Measurements from ENCODE around the gene PDE7B. TPM values are rescaled to one million over a fixed set of nuclear protein-coding genes. Genes with fewer than 3 reads are reported as not detected.

The PDE7B gene
- total RNA-seq, 1 experiment from 2014 or later = not detected

DNA sequence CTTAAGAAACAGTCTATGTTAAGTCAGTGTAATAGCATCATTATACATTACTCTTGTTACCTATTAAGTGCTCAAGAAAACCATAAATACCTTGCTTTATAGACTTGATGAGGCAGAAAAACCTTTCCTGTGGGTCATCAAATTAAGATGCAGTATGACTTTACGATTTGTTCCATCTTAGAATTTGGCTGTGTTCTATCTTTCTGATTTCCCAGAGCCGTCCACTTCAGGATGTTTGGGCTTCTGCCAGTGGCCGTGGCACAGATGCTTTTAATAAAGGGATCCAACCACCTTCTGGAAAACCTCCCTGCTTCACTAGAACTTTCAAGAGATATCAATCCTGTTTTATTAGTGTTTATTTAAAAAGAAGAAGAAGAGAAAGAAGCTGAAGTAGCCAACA is 71.2 kb downstream of the PDE7B start:
- intact Hi-C loops (cut with micrococcal nuclease) = loop anchor here (1.0 kb wide), 1 partner anchor 14 kb away; no protein-coding TSS in a partner anchor
- no peaks in the 10 kb centered on the region for H3K36me3 ChIP-seq (ENCODE audit: low read depth, low read length)
- H3K27me3 ChIP-seq (ENCODE audit: low read length) = no peaks in the 10 kb centered on the region
- ChIA-PET CTCF (no interaction called here), POLR2A (ENCODE audit: unreplicated experiment) (no interaction called here)
- H4K20me1 ChIP-seq (ENCODE audit: low read length) = no peaks in the 10 kb centered on the region
- H3K27ac ChIP-seq (ENCODE audit: low read length) = peak overlapping the region; percentile 89
- peak; percentile 11; the same call in 1 of the 2 replicates for ATAC-seq
- peak; percentile 12 for DNase-seq
- TF ChIP-seq EZH2phosphoT487 (IDR thresholded peaks at IDR 0.05; ENCODE audit: borderline replicate concordance, low read length) = no peak
- TF ChIP-seq EZH2 (IDR thresholded peaks at IDR 0.05; ENCODE audit: low read length, unreplicated experiment) = no peak
- TF ChIP-seq, protein P1, sequence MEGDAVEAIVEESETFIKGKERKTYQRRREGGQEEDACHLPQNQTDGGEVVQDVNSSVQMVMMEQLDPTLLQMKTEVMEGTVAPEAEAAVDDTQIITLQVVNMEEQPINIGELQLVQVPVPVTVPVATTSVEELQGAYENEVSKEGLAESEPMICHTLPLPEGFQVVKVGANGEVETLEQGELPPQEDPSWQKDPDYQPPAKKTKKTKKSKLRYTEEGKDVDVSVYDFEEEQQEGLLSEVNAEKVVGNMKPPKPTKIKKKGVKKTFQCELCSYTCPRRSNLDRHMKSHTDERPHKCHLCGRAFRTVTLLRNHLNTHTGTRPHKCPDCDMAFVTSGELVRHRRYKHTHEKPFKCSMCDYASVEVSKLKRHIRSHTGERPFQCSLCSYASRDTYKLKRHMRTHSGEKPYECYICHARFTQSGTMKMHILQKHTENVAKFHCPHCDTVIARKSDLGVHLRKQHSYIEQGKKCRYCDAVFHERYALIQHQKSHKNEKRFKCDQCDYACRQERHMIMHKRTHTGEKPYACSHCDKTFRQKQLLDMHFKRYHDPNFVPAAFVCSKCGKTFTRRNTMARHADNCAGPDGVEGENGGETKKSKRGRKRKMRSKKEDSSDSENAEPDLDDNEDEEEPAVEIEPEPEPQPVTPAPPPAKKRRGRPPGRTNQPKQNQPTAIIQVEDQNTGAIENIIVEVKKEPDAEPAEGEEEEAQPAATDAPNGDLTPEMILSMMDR (conservative IDR thresholded peaks at IDR 0.05; ENCODE audit: low read depth, low read length) = no peak
- H2AFZ ChIP-seq (ENCODE audit: low read length) = no peak overlapping the region
- no peaks in the 10 kb centered on the region for H3K79me2 ChIP-seq (ENCODE audit: low read length)
- H3K9ac ChIP-seq (ENCODE audit: low read length) = peak overlapping the region; percentile 22; the same call in 1 of the 2 replicates
- H3K4me2 ChIP-seq (ENCODE audit: low read length) = peak overlapping the region; percentile 51
- H3K9me3 ChIP-seq (ENCODE audit: low read length) = no peaks in the 10 kb centered on the region
- H3K9me2 ChIP-seq (replicated peaks; ENCODE audit: low read length) = no peaks in the 10 kb centered on the region
- no peak overlapping the region for H3K4me3 ChIP-seq (ENCODE audit: low read length)
- no TSS peak for BruUV-seq (replicated peaks)
- H3F3A ChIP-seq (ENCODE audit: low read length, unreplicated experiment) = no peaks in the 10 kb centered on the region
- peaks cover 21% of the 10 kb centered on the region for H3K4me1 ChIP-seq (ENCODE audit: insufficient read depth, low read length)

DNA sequence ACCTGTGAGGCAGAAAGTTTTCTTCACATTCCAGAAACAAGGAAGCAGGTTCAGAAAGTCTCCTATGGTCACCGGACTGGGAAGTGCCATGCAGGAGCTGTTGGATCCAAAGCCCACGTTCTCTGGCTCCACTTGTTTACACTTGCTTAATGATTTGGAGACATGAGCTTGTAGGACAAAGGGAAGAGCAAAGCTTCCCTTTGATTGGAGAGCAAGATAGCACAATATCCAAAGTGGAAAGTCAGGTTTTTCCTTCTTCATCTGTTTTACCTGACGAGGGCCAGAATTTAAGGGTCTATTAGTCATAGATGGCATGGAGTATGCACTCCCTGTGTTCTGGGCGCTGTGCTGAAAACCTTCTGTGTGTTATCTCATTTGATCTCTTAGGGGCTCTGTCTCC is 81.2 kb downstream of the PDE7B start:
- Histone ChIP-seq H3F3A (ENCODE audit: low read length, unreplicated experiment) (peaks cover 8% of the 10 kb centered on the region), H3K4me3 (ENCODE audit: low read length) (no peak overlapping the region; the same call in 1 of the 2 replicates), H2AFZ (ENCODE audit: low read length) (no peak overlapping the region), H3K27ac (ENCODE audit: low read length) (peak overlapping the region; percentile 47), H4K20me1 (ENCODE audit: low read length) (no peaks in the 10 kb centered on the region), H3K9ac (ENCODE audit: low read length) (no peak overlapping the region), H3K9me3 (ENCODE audit: low read length) (no peaks in the 10 kb centered on the region), H3K36me3 (ENCODE audit: low read depth, low read length) (no peaks in the 10 kb centered on the region), H3K79me2 (ENCODE audit: low read length) (no peaks in the 10 kb centered on the region), H3K27me3 (ENCODE audit: low read length) (no peaks in the 10 kb centered on the region), H3K4me1 (ENCODE audit: insufficient read depth, low read length) (peaks cover 36% of the 10 kb centered on the region), H3K9me2 (replicated peaks; ENCODE audit: low read length) (no peaks in the 10 kb centered on the region), H3K4me2 (ENCODE audit: low read length) (peak overlapping the region; percentile 58)
- BruUV-seq (replicated peaks) = no TSS peak
- no peak for ATAC-seq
- ChIA-PET POLR2A (ENCODE audit: unreplicated experiment) (no interaction called here), CTCF (no interaction called here)
- intact Hi-C loops (cut with micrococcal nuclease) = loop anchor here (10.0 kb wide), 1 partner anchor 292 kb away; no protein-coding TSS in a partner anchor
- peak; percentile 89 for DNase-seq
- no peak for TF ChIP-seq EZH2phosphoT487 (IDR thresholded peaks at IDR 0.05; ENCODE audit: borderline replicate concordance, low read length)
- TF ChIP-seq, protein P1 (conservative IDR thresholded peaks at IDR 0.05; ENCODE audit: low read depth, low read length) = no peak
- TF ChIP-seq EZH2 (IDR thresholded peaks at IDR 0.05; ENCODE audit: low read length, unreplicated experiment) = no peak

GRCh38 chr6:135935941-135936601 is 84.6 kb downstream of the PDE7B start:
- Histone ChIP-seq H3K9ac (ENCODE audit: low read length) (peak overlapping the region; percentile 77), H3K9me2 (replicated peaks; ENCODE audit: low read length) (no peaks in the 10 kb centered on the region), H3K27ac (ENCODE audit: low read length) (peak overlapping the region; percentile 97), H3K4me1 (ENCODE audit: insufficient read depth, low read length) (peaks cover 47% of the 10 kb centered on the region), H2AFZ (ENCODE audit: low read length) (peak overlapping the region; percentile 71), H3K79me2 (ENCODE audit: low read length) (no peaks in the 10 kb centered on the region), H3F3A (ENCODE audit: low read length, unreplicated experiment) (peaks cover 8% of the 10 kb centered on the region), H4K20me1 (ENCODE audit: low read length) (no peaks in the 10 kb centered on the region), H3K36me3 (ENCODE audit: low read depth, low read length) (no peaks in the 10 kb centered on the region), H3K4me2 (ENCODE audit: low read length) (peak overlapping the region; percentile 81), H3K27me3 (ENCODE audit: low read length) (no peaks in the 10 kb centered on the region), H3K9me3 (ENCODE audit: low read length) (no peaks in the 10 kb centered on the region), H3K4me3 (ENCODE audit: low read length) (peak overlapping the region; percentile 21; the same call in 1 of the 2 replicates)
- ATAC-seq (peak; percentile 87), DNase-seq (peak; percentile 84)
- TF ChIP-seq, protein P1 (conservative IDR thresholded peaks at IDR 0.05; ENCODE audit: low read depth, low read length) = no peak
- TF ChIP-seq EZH2 (IDR thresholded peaks at IDR 0.05; ENCODE audit: low read length, unreplicated experiment) (no peak), EZH2phosphoT487 (IDR thresholded peaks at IDR 0.05; ENCODE audit: borderline replicate concordance, low read length) (no peak)
- no TSS peak for BruUV-seq (replicated peaks)
- ChIA-PET CTCF (no interaction called here), POLR2A (ENCODE audit: unreplicated experiment) (interaction anchor here (0.6 kb wide), 1 partner anchor 147 kb away, joined by 3 read pairs; no protein-coding TSS in a partner anchor)
- intact Hi-C loops (cut with micrococcal nuclease) = loop anchor here (1.0 to 10.0 kb wide), 3 partner anchors 14 to 289 kb away; no protein-coding TSS in a partner anchor
